Suppressor macrophage (primary cell): ENCODE data around the gene GLIPR1L1.

Source experiments
- DNase-seq, 4 experiments: peaks; one replicate each; pipeline ENCODE4 v3.0.0-alpha.2; 2020 to 2022

GLIPR1L1 gene

GRCh38 chr12:75350413-75350812 is 15.9 kb downstream of the GLIPR1L1 start:
- no peak for DNase-seq

GRCh38 chr12:75354011-75354410 is 19.5 kb downstream of the GLIPR1L1 start:
- no peak for DNase-seq

GRCh38 chr12:75360920-75361319 is 26.4 kb downstream of the GLIPR1L1 start:
- DNase-seq = no peak

GRCh38 chr12:75361408-75361807 is 26.9 kb downstream of the GLIPR1L1 start:
- no peak for DNase-seq

GRCh38 chr12:75364919-75365318 is 30.4 kb downstream of the GLIPR1L1 start:
- peak; percentile 53 to 79 (median 71) for DNase-seq

GRCh38 chr12:75366629-75367028 is 32.2 kb downstream of the GLIPR1L1 start:
- DNase-seq = no peak

- no peak for DNase-seq
Measured at GRCh38 chr12:75374971-75375370, 40.5 kb downstream of the GLIPR1L1 start.

- no peak for DNase-seq
Measured at GRCh38 chr12:75378354-75378753, 43.9 kb downstream of the GLIPR1L1 start.

- no peak for DNase-seq
Measured at GRCh38 chr12:75389061-75389460, 54.6 kb downstream of the GLIPR1L1 start.

GRCh38 chr12:75389706-75390105 is 55.2 kb downstream of the GLIPR1L1 start:
- peak in 1 of 4 experiments; percentile 5 for DNase-seq

- DNase-seq = no peak
Measured at GRCh38 chr12:75390156-75390898, 55.9 kb downstream of the GLIPR1L1 start.

- peak; percentile 98 to 99 (median 98) for DNase-seq
Measured at GRCh38 chr12:75390899-75391538, 56.5 kb downstream of the GLIPR1L1 start, which contains the start of gene GLIPR1L2. GLIPR1L2 (plus strand) TSS chr12:75391089; CDS start chr12:75391117, 28 bp downstream.

- no peak for DNase-seq
Measured at GRCh38 chr12:75404231-75404630, 69.8 kb downstream of the GLIPR1L1 start.

GRCh38 chr12:75407683-75408082 is 73.2 kb downstream of the GLIPR1L1 start:
- DNase-seq = no peak

GRCh38 chr12:75409830-75410229 is 75.4 kb downstream of the GLIPR1L1 start:
- no peak for DNase-seq

GRCh38 chr12:75414671-75415070 is 80.2 kb downstream of the GLIPR1L1 start:
- DNase-seq = no peak

- no peak for DNase-seq
Measured at GRCh38 chr12:75419841-75420240, 85.4 kb downstream of the GLIPR1L1 start.
